ENCODE data around the gene SLAIN2.

GRCh38 chr4:48403779-48404178 is 62.5 kb downstream of the SLAIN2 start:
- no peak for TF ChIP-seq POLR2AphosphoS5 (IDR thresholded peaks at IDR 0.05; ENCODE audit: low read depth, low read length)
- TF ChIP-seq POLR2A (IDR thresholded peaks at IDR 0.05; ENCODE audit: low read depth, low read length) = no peak
- no peak for TF ChIP-seq TAF1 (IDR thresholded peaks at IDR 0.05; ENCODE audit: borderline replicate concordance, low read depth, low read length)

Measured in GM12892 (cell line).